ENCODE data around the gene PAXX. TPM values are rescaled to one million over a fixed set of nuclear protein-coding genes. Genes with fewer than 3 reads are reported as not detected.
A peak's percentile ranks its signal among the peaks of the same experiment; 100 is the strongest.

Gene PAXX
- total RNA-seq, 1 donor from 2014 or later = 53.1 TPM

- ATAC-seq = no peak
- no peak overlapping the region for H3K27ac ChIP-seq
- H3K4me3 ChIP-seq = no peak overlapping the region
- H3K9me3 ChIP-seq = no peaks in the 10 kb centered on the region
- TF ChIP-seq, protein P1, sequence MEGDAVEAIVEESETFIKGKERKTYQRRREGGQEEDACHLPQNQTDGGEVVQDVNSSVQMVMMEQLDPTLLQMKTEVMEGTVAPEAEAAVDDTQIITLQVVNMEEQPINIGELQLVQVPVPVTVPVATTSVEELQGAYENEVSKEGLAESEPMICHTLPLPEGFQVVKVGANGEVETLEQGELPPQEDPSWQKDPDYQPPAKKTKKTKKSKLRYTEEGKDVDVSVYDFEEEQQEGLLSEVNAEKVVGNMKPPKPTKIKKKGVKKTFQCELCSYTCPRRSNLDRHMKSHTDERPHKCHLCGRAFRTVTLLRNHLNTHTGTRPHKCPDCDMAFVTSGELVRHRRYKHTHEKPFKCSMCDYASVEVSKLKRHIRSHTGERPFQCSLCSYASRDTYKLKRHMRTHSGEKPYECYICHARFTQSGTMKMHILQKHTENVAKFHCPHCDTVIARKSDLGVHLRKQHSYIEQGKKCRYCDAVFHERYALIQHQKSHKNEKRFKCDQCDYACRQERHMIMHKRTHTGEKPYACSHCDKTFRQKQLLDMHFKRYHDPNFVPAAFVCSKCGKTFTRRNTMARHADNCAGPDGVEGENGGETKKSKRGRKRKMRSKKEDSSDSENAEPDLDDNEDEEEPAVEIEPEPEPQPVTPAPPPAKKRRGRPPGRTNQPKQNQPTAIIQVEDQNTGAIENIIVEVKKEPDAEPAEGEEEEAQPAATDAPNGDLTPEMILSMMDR (IDR thresholded peaks at IDR 0.05) = no peak
- intact Hi-C loops (cut with DNase I) = no loop called here
- H3K36me3 ChIP-seq = no peaks in the 10 kb centered on the region
- H3K4me1 ChIP-seq = peaks cover 15% of the 10 kb centered on the region
- no peak for DNase-seq
- no peaks in the 10 kb centered on the region for H3K27me3 ChIP-seq
Observed at GRCh38 chr9:136968333-136969127, 23.7 kb upstream of the PAXX start.

- H3K27ac ChIP-seq = no peak overlapping the region
- no peaks in the 10 kb centered on the region for H3K36me3 ChIP-seq
- no peaks in the 10 kb centered on the region for H3K27me3 ChIP-seq
- DNase-seq = no peak
- peak; percentile 3 for ATAC-seq
- intact Hi-C loops (cut with DNase I) = no loop called here
- TF ChIP-seq, protein P1 (IDR thresholded peaks at IDR 0.05) = no peak
- H3K9me3 ChIP-seq = no peaks in the 10 kb centered on the region
- H3K4me1 ChIP-seq = peaks cover 12% of the 10 kb centered on the region
- no peak overlapping the region for H3K4me3 ChIP-seq
Observed at GRCh38 chr9:136969150-136969549, 23.1 kb upstream of the PAXX start.

DNA sequence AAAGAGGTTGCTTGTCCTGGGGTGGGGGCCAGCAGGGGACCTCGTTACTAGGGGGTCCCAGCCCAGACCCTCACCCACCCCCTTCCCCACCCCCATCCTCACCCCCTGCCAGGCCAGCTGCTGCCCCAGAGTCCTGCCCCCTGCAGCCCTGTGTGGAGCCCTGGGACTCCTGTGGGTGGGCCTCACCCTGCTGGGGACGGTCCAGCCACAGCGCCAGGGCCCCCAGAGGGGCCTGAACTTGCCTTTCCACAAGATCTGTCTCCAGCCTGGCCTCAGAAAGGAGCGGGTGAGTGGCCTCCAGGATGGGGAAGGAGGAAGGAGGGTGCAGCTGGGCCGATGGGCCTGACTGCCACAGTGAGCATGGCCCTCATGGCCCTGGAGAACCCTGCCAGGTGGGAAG, 22.4 kb upstream of the PAXX start:
- Histone ChIP-seq H3K36me3 (no peaks in the 10 kb centered on the region), H3K4me1 (peaks cover 6% of the 10 kb centered on the region), H3K9me3 (no peaks in the 10 kb centered on the region), H3K27ac (no peak overlapping the region), H3K27me3 (no peaks in the 10 kb centered on the region), H3K4me3 (no peak overlapping the region)
- TF ChIP-seq, protein P1 (IDR thresholded peaks at IDR 0.05) = no peak
- intact Hi-C loops (cut with DNase I) = no loop called here
- no peak for ATAC-seq
- no peak for DNase-seq

GRCh38 chr9:136970361-136970760, 21.9 kb upstream of the PAXX start:
- H3K4me3 ChIP-seq = no peak overlapping the region
- no peaks in the 10 kb centered on the region for H3K27me3 ChIP-seq
- H3K4me1 ChIP-seq = peaks cover 10% of the 10 kb centered on the region
- intact Hi-C loops (cut with DNase I) = no loop called here
- TF ChIP-seq, protein P1 (IDR thresholded peaks at IDR 0.05) = no peak
- no peak for DNase-seq
- no peaks in the 10 kb centered on the region for H3K9me3 ChIP-seq
- H3K36me3 ChIP-seq = no peaks in the 10 kb centered on the region
- no peak for ATAC-seq
- no peak overlapping the region for H3K27ac ChIP-seq

GRCh38 chr9:136971746-136972145, 20.5 kb upstream of the PAXX start:
- ATAC-seq = no peak
- Histone ChIP-seq H3K4me3 (no peak overlapping the region), H3K27me3 (no peaks in the 10 kb centered on the region), H3K36me3 (no peaks in the 10 kb centered on the region), H3K4me1 (peaks cover 17% of the 10 kb centered on the region), H3K9me3 (no peaks in the 10 kb centered on the region), H3K27ac (no peak overlapping the region)
- TF ChIP-seq, protein P1 (IDR thresholded peaks at IDR 0.05) = no peak
- no peak for DNase-seq
- intact Hi-C loops (cut with DNase I) = no loop called here
